CD4-positive, CD25-positive, alpha-beta regulatory T cell (primary cell): ENCODE data around the gene OLIG1. TPM values are rescaled to one million over a fixed set of nuclear protein-coding genes. Genes with fewer than 3 reads are reported as not detected.

Experiments
- ATAC-seq, 2 donors: fragments of 150-1000 bp; cut with Tn5 transposase; one replicate each; pipeline ENCODE4 v1.10.0; 2021; ENCODE audit warnings: low read depth in 2 of 2, moderate number of reproducible peaks in 2 of 2, moderate library complexity in 1 of 2
- DNase-seq, 3 donors: peaks; one replicate each; pipeline versions ENCODE4 v3.0.0 to v3.0.0-alpha.2; 2012 to 2022; ENCODE audit warnings: mixed read lengths in 1 of 3
- H3K27ac ChIP-seq: one replicate; pipeline ENCODE4 v1.7.0; 2013; ENCODE audit warnings: mild to moderate bottlenecking, low read length; ENCODE audit not compliant: insufficient read depth, poor library complexity, severe bottlenecking
- H3K27me3 ChIP-seq: one replicate; pipeline ENCODE4 v1.7.0; 2013; ENCODE audit warnings: low read length; ENCODE audit not compliant: control insufficient read depth, insufficient read depth
- H3K36me3 ChIP-seq: one replicate; pipeline ENCODE4 v1.7.0; 2013; ENCODE audit warnings: mild to moderate bottlenecking, low read length, moderate library complexity; ENCODE audit not compliant: control insufficient read depth, insufficient read depth
- H3K4me1 ChIP-seq: 2 replicates; pipeline ENCODE4 v1.7.0; 2013; ENCODE audit warnings: mild to moderate bottlenecking, low read length; ENCODE audit not compliant: insufficient read depth, control insufficient read depth, poor library complexity, severe bottlenecking
- H3K4me3 ChIP-seq: one replicate; pipeline ENCODE4 v1.7.0; 2013; ENCODE audit warnings: low read depth, mild to moderate bottlenecking, low read length, moderate library complexity
- H3K9me3 ChIP-seq, 2 experiments: 1 replicate in 1 of 2; 2 replicates in 1 of 2; pipeline ENCODE4 v1.7.0; 2013; ENCODE audit warnings: low read length in 2 of 2, mild to moderate bottlenecking in 1 of 2, moderate library complexity in 1 of 2; ENCODE audit not compliant: control insufficient read depth in 2 of 2
- H3K27ac Mint-ChIP-seq, 3 donors: one replicate each; pipeline ENCODE4 v1.8.0; 2020 to 2022; ENCODE audit warnings: mild to moderate bottlenecking in 3 of 3, mixed read lengths in 3 of 3, moderate library complexity in 2 of 3
- H3K27me3 Mint-ChIP-seq: one replicate; pipeline ENCODE4 v1.8.0; 2022; ENCODE audit warnings: mild to moderate bottlenecking, mixed read lengths
- H3K36me3 Mint-ChIP-seq: one replicate; pipeline ENCODE4 v1.8.0; 2020; ENCODE audit warnings: mixed read lengths
- H3K4me1 Mint-ChIP-seq, 4 donors: one replicate each; pipeline ENCODE4 v1.8.0; 2020 to 2022; ENCODE audit warnings: mixed read lengths in 4 of 4, mild to moderate bottlenecking in 1 of 4
- H3K4me3 Mint-ChIP-seq, 4 donors: one replicate each; pipeline ENCODE4 v1.8.0; 2020 to 2022; ENCODE audit warnings: mild to moderate bottlenecking in 4 of 4, mixed read lengths in 4 of 4, moderate library complexity in 3 of 4
- H3K9me3 Mint-ChIP-seq, 7 donors: one replicate each; pipeline ENCODE4 v1.8.0; 2020 to 2022; ENCODE audit warnings: mixed read lengths in 7 of 7, mild to moderate bottlenecking in 3 of 7, moderate library complexity in 2 of 7
- polyA plus RNA-seq, 4 donors: library from polyadenylated mRNA; unstranded; fragments of 300-500 nt; fragmentation: Illumina TruSeq; gene quantifications; one replicate each; pipeline ENCODE4 v1.2.3, GENCODE V29; 2021
- total RNA-seq: library from RNA; stranded (reverse); gene quantifications from one replicate; pipeline ENCODE4 v1.2.3, GENCODE V29; 2022

Gene OLIG1
- total and polyA plus RNA-seq, 5 donors from 2014 or later = not detected

DNA sequence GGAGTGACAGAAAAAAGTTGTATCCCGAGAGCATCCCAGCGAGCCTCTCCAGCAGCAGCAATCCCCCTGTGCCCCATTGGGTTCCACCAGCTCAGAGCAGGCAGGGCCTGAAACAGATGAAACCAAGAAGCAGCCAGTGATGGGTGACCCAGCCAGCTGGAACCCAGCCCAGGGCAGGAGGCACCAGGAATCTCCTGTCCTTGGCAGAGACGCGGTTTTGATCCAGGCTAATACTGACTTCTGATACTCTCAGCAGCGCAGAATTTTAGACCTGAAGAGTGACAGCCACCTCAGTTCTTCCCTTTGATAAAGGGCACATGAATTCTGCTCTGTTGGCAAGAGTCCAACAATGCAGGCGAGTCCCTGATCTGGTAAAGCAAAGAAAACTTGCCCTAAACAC is 11.4 kb upstream of the OLIG1 start:
- ATAC-seq (no peak), DNase-seq (no peak)
- Histone ChIP-seq H3K27me3 (peaks cover 7% of the 10 kb centered on the region), H3K4me1 (no peaks in the 10 kb centered on the region), H3K36me3 (no peaks in the 10 kb centered on the region), H3K27ac (no peak overlapping the region), H3K4me3 (no peak overlapping the region), H3K9me3 (no peaks in the 10 kb centered on the region)
- H3K27ac Mint-ChIP-seq = no peak overlapping the region
- H3K9me3 Mint-ChIP-seq = no peaks in the 10 kb centered on the region
- H3K4me1 Mint-ChIP-seq = peaks cover 0 to 3% (median 0%) of the 10 kb centered on the region in 4 donors
- no peak overlapping the region for H3K4me3 Mint-ChIP-seq
- no peaks in the 10 kb centered on the region for H3K36me3 Mint-ChIP-seq
- peaks cover 27% of the 10 kb centered on the region for H3K27me3 Mint-ChIP-seq

DNA sequence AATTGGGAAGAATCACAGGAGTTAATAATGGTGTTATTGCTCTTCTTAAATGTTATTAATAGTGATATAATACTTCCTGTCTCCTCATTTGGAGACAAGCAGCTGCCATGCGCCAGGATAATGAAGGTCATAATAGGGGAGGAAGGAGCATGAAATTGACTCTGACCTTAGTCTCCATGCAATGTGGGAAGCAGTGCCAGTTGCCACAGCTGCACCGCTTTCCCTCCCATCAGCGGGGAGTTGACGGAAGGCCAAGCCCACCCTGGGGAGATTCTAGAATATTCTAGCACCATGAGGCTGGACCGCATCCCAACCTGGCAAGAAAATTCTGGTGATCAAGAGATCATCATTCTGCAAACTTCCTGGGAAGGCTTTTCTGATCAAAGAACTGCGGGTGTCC is 11.0 kb upstream of the OLIG1 start:
- Histone ChIP-seq H3K36me3 (no peaks in the 10 kb centered on the region), H3K9me3 (no peaks in the 10 kb centered on the region), H3K4me3 (no peak overlapping the region), H3K27ac (no peak overlapping the region), H3K4me1 (no peaks in the 10 kb centered on the region), H3K27me3 (peaks cover 9% of the 10 kb centered on the region)
- H3K27ac Mint-ChIP-seq = no peak overlapping the region
- no peak for DNase-seq
- H3K4me3 Mint-ChIP-seq = no peak overlapping the region
- no peak for ATAC-seq
- H3K4me1 Mint-ChIP-seq = peaks cover 0 to 3% (median 0%) of the 10 kb centered on the region in 4 donors
- H3K36me3 Mint-ChIP-seq = no peaks in the 10 kb centered on the region
- peaks cover 28% of the 10 kb centered on the region for H3K27me3 Mint-ChIP-seq
- no peaks in the 10 kb centered on the region for H3K9me3 Mint-ChIP-seq

DNA sequence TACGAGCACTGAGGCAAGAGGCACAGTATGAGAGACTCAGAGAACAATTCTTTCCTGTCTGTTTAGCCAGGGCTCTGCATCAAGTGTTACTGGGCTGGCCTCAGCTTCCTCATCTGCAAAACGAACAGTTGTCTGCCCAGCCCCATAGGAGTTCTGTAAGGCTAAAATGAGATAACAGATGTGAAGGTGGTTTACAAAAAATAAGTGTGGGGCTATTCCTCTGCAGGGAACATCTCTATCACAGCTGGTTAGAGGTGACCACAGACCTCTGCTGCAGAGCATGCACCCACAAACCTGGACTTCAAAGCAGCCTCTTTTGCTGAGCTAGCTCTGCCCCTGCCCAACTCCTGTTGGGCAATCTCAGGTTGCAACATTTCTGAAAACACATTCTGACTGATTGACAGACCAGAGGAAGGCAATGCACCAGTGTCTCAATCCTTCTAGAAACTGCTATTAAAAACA is 10.5 kb upstream of the OLIG1 start:
- no peak for ATAC-seq

DNA sequence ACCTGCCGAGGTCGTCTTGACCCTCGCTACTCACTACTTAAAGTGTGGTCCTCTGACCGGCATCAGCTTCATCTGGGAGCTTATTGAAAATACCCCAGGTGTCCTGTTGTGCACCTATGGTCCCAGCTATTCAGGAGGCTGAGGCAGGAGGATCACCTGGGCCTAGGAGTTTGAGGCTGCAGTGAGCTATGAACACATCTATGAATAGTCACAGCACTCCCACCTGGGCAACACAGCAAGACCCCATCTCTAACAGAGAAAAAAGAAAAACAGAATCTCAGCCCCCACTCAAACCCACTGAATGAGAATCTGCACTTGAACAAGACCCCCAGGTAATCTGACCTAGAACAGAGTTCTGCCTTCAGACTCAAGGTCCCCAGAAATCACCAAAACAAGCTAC is 8.7 kb upstream of the OLIG1 start:
- Mint-ChIP-seq H3K4me3 (no peak overlapping the region), H3K27ac (no peak overlapping the region), H3K27me3 (peaks cover 35% of the 10 kb centered on the region), H3K9me3 (no peaks in the 10 kb centered on the region), H3K4me1 (peaks cover 0 to 3% (median under 1%) of the 10 kb centered on the region in 4 donors), H3K36me3 (no peaks in the 10 kb centered on the region)
- ATAC-seq (no peak), DNase-seq (no peak)
- Histone ChIP-seq H3K27ac (no peak overlapping the region), H3K4me1 (no peaks in the 10 kb centered on the region), H3K4me3 (no peak overlapping the region), H3K27me3 (peaks cover 15% of the 10 kb centered on the region), H3K9me3 (no peaks in the 10 kb centered on the region), H3K36me3 (no peaks in the 10 kb centered on the region)

More for the DNA sequence above, 10.5 kb upstream of the OLIG1 start:
- Mint-ChIP-seq H3K4me3 (no peak overlapping the region), H3K4me1 (peaks cover 0 to 3% (median 0%) of the 10 kb centered on the region in 4 donors), H3K9me3 (no peaks in the 10 kb centered on the region), H3K36me3 (no peaks in the 10 kb centered on the region), H3K27ac (no peak overlapping the region), H3K27me3 (peaks cover 28% of the 10 kb centered on the region)
- no peaks in the 10 kb centered on the region for H3K36me3 ChIP-seq
- H3K27me3 ChIP-seq = peaks cover 11% of the 10 kb centered on the region
- no peaks in the 10 kb centered on the region for H3K4me1 ChIP-seq
- H3K27ac ChIP-seq = no peak overlapping the region
- H3K9me3 ChIP-seq = no peaks in the 10 kb centered on the region
- DNase-seq = no peak
- no peak overlapping the region for H3K4me3 ChIP-seq

DNA sequence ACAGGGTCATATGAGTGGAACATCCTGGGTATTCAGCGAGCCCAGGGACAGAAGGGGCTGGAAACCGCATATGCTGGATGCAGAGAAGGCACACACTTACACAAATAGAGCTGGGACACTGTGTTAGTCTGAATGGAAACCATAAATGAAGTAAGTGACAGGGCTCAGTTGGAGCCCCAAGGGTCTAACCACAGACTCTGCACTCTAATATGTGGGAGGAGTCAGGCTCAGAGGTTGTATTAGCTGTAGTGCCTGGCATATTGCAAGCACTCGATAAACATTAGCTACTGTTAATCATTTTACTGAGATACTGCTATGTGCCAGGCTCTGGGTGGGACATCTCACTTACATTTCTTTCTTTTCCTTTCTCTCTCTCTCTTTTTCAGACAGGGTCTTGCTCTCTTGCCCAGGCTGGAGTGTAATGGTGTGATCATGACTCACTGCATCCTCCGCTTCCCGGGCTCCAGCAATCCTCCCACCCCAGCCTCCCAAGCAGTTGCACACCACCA is 6.5 kb upstream of the OLIG1 start:
- Mint-ChIP-seq H3K27me3 (peaks cover 56% of the 10 kb centered on the region), H3K4me1 (peaks cover 0 to 3% (median 1%) of the 10 kb centered on the region in 4 donors), H3K4me3 (no peak overlapping the region), H3K36me3 (no peaks in the 10 kb centered on the region), H3K27ac (no peak overlapping the region), H3K9me3 (no peaks in the 10 kb centered on the region)
- ATAC-seq = no peak
- H3K36me3 ChIP-seq = no peaks in the 10 kb centered on the region
- peaks cover 24% of the 10 kb centered on the region for H3K27me3 ChIP-seq
- H3K4me3 ChIP-seq = no peak overlapping the region
- DNase-seq = no peak
- H3K9me3 ChIP-seq = no peaks in the 10 kb centered on the region
- H3K4me1 ChIP-seq = no peaks in the 10 kb centered on the region
- H3K27ac ChIP-seq = no peak overlapping the region

DNA sequence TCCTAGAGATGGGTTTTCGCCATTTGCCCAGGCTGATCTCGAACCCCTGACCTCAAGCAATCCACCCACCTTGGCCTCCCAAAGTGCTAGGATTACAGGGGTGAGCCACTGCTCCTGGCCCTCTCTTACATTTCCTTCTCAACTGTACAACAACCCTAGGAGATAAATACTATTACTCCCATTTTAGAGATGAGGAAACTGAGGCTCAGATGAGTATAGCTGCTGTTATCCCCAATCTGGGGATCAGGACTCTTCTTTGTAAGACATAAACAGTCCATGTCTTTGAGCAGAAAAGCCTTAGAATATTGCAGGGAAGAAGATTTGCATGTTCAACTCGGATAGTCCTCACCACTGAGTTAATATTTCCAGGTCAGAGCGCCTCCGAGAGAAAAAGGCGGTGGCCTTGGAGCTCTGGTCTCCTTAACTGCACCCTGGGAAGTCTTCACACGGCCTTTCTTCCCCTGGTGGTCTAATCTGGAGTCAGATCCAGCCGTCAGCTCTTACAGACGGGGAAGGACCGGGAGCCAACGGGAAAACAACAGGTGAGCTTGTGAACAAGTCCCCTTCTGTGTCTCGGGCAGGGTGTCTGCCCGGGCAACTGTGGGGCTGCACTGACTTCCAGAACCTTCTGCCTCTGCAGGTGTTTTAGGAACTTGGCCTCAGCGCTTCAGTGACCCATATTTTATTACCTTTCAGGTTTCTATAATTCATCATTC is 5.9 kb upstream of the OLIG1 start:
- Histone ChIP-seq H3K27ac (no peak overlapping the region), H3K27me3 (peaks cover 30% of the 10 kb centered on the region), H3K36me3 (no peaks in the 10 kb centered on the region), H3K9me3 (peaks cover 0 to under 1% of the 10 kb centered on the region in 2 experiments), H3K4me1 (no peaks in the 10 kb centered on the region), H3K4me3 (no peak overlapping the region)
- H3K27ac Mint-ChIP-seq = no peak overlapping the region
- H3K27me3 Mint-ChIP-seq = peaks cover 61% of the 10 kb centered on the region
- H3K4me3 Mint-ChIP-seq = no peak overlapping the region
- H3K9me3 Mint-ChIP-seq = peaks cover 0 to 2% (median 0%) of the 10 kb centered on the region in 7 donors
- DNase-seq = no peak
- no peaks in the 10 kb centered on the region for H3K36me3 Mint-ChIP-seq
- peaks cover 0 to 5% (median 4%) of the 10 kb centered on the region in 4 donors for H3K4me1 Mint-ChIP-seq
- no peak for ATAC-seq

DNA sequence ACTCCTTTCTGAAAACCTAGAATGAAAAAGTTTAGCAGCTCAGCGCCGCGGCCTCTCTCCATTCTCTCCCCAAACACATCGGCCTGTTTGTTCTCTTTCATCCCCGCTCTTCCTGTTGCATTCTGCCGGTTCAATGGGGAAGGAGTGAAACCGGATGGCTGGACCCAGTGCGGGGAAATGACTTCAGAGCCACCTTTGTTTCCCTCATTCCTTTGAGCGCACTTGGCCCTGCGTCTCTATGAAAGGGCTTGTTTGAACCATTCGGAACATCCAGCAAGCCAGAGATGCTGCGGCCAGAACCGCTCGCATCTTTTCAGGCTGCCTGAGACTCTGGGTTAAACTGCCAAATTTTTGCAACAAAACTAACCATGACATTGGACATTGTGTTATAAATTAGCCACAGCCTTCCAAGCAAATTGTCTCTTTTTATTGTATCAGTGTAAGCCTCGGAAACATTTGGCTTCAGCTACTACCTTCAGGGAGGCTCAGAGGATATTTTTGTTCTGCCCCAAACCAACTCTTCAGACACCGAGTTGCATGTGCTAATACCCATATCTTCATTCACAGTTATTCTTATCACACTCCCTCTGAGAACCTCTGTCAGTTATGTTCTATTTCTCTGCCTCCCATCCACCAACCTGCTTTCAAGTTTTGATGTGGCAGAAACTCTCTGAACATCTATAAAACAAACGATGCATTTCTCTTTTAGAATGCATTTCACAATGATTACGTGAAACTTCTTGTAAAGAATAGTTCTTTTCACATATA is 5.1 kb upstream of the OLIG1 start:
- no peak overlapping the region for H3K27ac Mint-ChIP-seq
- no peaks in the 10 kb centered on the region for H3K36me3 Mint-ChIP-seq
- H3K4me3 Mint-ChIP-seq = no peak overlapping the region
- DNase-seq = no peak
- no peak for ATAC-seq
- Histone ChIP-seq H3K9me3 (peaks cover 5% of the 10 kb centered on the region in 2 experiments), H3K36me3 (no peaks in the 10 kb centered on the region), H3K27ac (no peak overlapping the region), H3K4me3 (no peak overlapping the region), H3K4me1 (peaks cover 1% of the 10 kb centered on the region), H3K27me3 (peaks cover 34% of the 10 kb centered on the region)
- H3K27me3 Mint-ChIP-seq = peaks cover 65% of the 10 kb centered on the region
- peaks cover 0 to 8% (median 2%) of the 10 kb centered on the region in 7 donors for H3K9me3 Mint-ChIP-seq
- H3K4me1 Mint-ChIP-seq = peaks cover 0 to 10% (median 8%) of the 10 kb centered on the region in 4 donors
